Spleen (tissue), 7 donors: ENCODE measurements around the gene GRIN1.

Source experiments
- CTCF ChIP-seq, 11 experiments: fragments of 200-600 bp in 7 of 11; fragments of 450-650 bp in 4 of 11; sonication (generic) in 4 of 11; IDR thresholded peaks in 8 of 11; conservative IDR thresholded peaks in 3 of 11; 1 replicate in 7 of 11; 2 replicates in 4 of 11; pipeline versions ENCODE4 v1.4.0 to v1.8.0; 2016 to 2021; ENCODE audit warnings: antibody characterized with exemption in 11 of 11, inconsistent platforms in 4 of 11, mild to moderate bottlenecking in 1 of 11
- POLR2A ChIP-seq, 3 donors: fragments of 450-650 bp; IDR thresholded peaks; one replicate each; pipeline ENCODE4 v1.5.1; 2017; ENCODE audit warnings: antibody characterized with exemption in 3 of 3, mild to moderate bottlenecking in 1 of 3
- donor health status: DM: no; HTN: no; CAD: no; lungs with moderate emphysema.
- donor health status: DM: no; HTN: no; CAD: no.
- donor health status: DM: no; HTN: no; CAD: no.

DNA sequence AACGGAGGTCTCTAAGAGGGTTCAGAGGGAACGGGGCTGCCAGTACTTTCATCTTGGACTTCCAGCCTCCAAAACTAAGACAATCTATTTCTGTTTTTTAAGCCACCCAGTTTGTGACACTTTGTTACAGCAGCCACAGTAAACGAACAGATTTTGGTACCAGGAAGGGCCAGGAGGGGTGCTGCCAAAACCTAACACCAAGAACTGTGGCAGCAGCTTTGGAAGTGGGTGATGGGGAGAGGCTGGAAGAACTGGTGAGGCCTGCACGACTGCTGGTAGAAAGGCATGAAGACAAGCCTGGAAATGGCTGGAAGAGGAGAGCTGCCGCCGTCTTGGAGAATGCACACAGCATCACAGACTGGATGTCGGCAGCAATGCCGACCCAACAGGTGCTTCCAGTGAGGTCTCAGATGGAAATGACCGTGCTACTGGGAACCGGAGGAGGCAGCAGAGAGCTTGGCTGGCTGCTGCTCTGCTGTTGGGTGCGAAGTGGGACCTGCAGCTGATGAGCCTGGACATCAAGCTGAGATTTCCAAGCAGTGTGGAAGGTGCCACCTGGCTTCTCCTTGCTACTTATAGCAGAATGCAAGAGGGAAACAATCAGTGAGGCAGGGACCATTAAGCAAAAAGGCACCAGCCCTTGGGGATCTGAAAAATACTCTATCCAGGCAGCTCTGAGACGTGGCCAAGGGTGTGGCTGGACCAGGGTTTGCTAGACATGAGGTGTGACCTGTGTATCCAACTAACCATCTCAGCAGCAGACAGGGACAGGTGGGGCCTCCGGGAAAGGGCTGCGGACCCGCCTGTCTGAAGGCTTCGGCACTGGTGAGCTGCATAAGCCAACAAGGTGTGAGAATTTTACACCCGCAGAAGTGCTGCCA is 37.6 kb downstream of the GRIN1 start:
- no peak for TF ChIP-seq POLR2A (IDR thresholded peaks at IDR 0.05)
- TF ChIP-seq CTCF (IDR thresholded peaks at IDR 0.05 in 8 of 11, conservative IDR thresholded peaks at IDR 0.05 in 3 of 11), result peak in 6 of 11 experiments; percentile 10 to 47 (median 32)
